Nephron (organoid): ENCODE data around the gene KCNE4.

ENCODE experiments used
- H3K27ac Mint-ChIP-seq, 3 experiments: 2 replicates each; pipeline ENCODE4 v1.8.0; 2020; ENCODE audit warnings: mixed read lengths in 3 of 3, mild to moderate bottlenecking in 2 of 3, moderate library complexity in 1 of 3
- H3K27me3 Mint-ChIP-seq: 2 replicates; pipeline ENCODE4 v1.8.0; 2021; ENCODE audit warnings: low read depth, mild to moderate bottlenecking, moderate library complexity, mixed read lengths
- H3K36me3 Mint-ChIP-seq: 2 replicates; pipeline ENCODE4 v1.8.0; 2020; ENCODE audit warnings: low read depth, mixed read lengths
- H3K4me1 Mint-ChIP-seq: 2 replicates; pipeline ENCODE4 v1.8.0; 2020; ENCODE audit warnings: mixed read lengths
- H3K4me3 Mint-ChIP-seq, 3 experiments: 2 replicates each; pipeline ENCODE4 v1.8.0; 2020; ENCODE audit warnings: mild to moderate bottlenecking in 3 of 3, mixed read lengths in 3 of 3, moderate library complexity in 2 of 3
- H3K9me3 Mint-ChIP-seq: 2 replicates; pipeline ENCODE4 v1.8.0; 2020; ENCODE audit warnings: mixed read lengths
- CTCF ChIP-seq, 3 experiments: fragments of 200-600 bp; sonication (generic); IDR thresholded peaks; one replicate each; pipeline ENCODE4 v1.5.0; 2021; ENCODE audit warnings: antibody characterized with exemption in 3 of 3; ENCODE audit not compliant: unreplicated experiment in 3 of 3

The KCNE4 gene

GRCh38 chr2:223010641-223011040 is 41.3 kb upstream of the KCNE4 start:
- Mint-ChIP-seq H3K27ac (no peak overlapping the region), H3K4me1 (no peaks in the 10 kb centered on the region), H3K4me3 (no peak overlapping the region), H3K9me3 (peaks cover 17% of the 10 kb centered on the region), H3K36me3 (no peaks in the 10 kb centered on the region), H3K27me3 (peaks cover 4% of the 10 kb centered on the region)
- no peak for TF ChIP-seq CTCF (IDR thresholded peaks at IDR 0.05; ENCODE audit: unreplicated experiment in 3 of 3)

- H3K4me3 Mint-ChIP-seq: no peak overlapping the region
- no peaks in the 10 kb centered on the region for H3K36me3 Mint-ChIP-seq
- peaks cover 4% of the 10 kb centered on the region for H3K27me3 Mint-ChIP-seq
- no peaks in the 10 kb centered on the region for H3K4me1 Mint-ChIP-seq
- TF ChIP-seq CTCF (IDR thresholded peaks at IDR 0.05; ENCODE audit: unreplicated experiment in 3 of 3): no peak
- H3K27ac Mint-ChIP-seq: no peak overlapping the region
- H3K9me3 Mint-ChIP-seq: peaks cover 17% of the 10 kb centered on the region
Measured at GRCh38 chr2:223012291-223012690, 39.7 kb upstream of the KCNE4 start.

GRCh38 chr2:223019390-223019930 is 32.5 kb upstream of the KCNE4 start:
- H3K27ac Mint-ChIP-seq: no peak overlapping the region
- no peaks in the 10 kb centered on the region for H3K36me3 Mint-ChIP-seq
- no peak overlapping the region for H3K4me3 Mint-ChIP-seq
- peaks cover 24% of the 10 kb centered on the region for H3K9me3 Mint-ChIP-seq
- no peak for TF ChIP-seq CTCF (IDR thresholded peaks at IDR 0.05; ENCODE audit: unreplicated experiment in 3 of 3)
- H3K4me1 Mint-ChIP-seq: no peaks in the 10 kb centered on the region
- H3K27me3 Mint-ChIP-seq: no peaks in the 10 kb centered on the region

- H3K27ac Mint-ChIP-seq: no peak overlapping the region
- H3K9me3 Mint-ChIP-seq: peaks cover 20% of the 10 kb centered on the region
- H3K36me3 Mint-ChIP-seq: no peaks in the 10 kb centered on the region
- no peaks in the 10 kb centered on the region for H3K27me3 Mint-ChIP-seq
- H3K4me1 Mint-ChIP-seq: no peaks in the 10 kb centered on the region
- TF ChIP-seq CTCF (IDR thresholded peaks at IDR 0.05; ENCODE audit: unreplicated experiment in 3 of 3): no peak
- H3K4me3 Mint-ChIP-seq: no peak overlapping the region
Measured at GRCh38 chr2:223019987-223020717, 31.8 kb upstream of the KCNE4 start.

GRCh38 chr2:223020971-223021675 is 30.9 kb upstream of the KCNE4 start:
- no peak overlapping the region for H3K4me3 Mint-ChIP-seq
- peaks cover 19% of the 10 kb centered on the region for H3K9me3 Mint-ChIP-seq
- H3K27ac Mint-ChIP-seq: no peak overlapping the region
- no peak for TF ChIP-seq CTCF (IDR thresholded peaks at IDR 0.05; ENCODE audit: unreplicated experiment in 3 of 3)
- H3K27me3 Mint-ChIP-seq: no peaks in the 10 kb centered on the region
- no peaks in the 10 kb centered on the region for H3K4me1 Mint-ChIP-seq
- H3K36me3 Mint-ChIP-seq: no peaks in the 10 kb centered on the region
